H9 (cell line): ENCODE measurements around the gene EMX2. TPM values are rescaled to one million over a fixed set of nuclear protein-coding genes. Genes with fewer than 3 reads are reported as not detected.
A peak's percentile ranks its signal among the peaks of the same experiment; 100 is the strongest.

ENCODE experiments used
- DNase-seq: peaks from one replicate; pipeline ENCODE4 v3.0.0-alpha.2; 2017
- H2AFZ ChIP-seq: one replicate; pipeline ENCODE4 v1.6.1; 2013; ENCODE audit warnings: mild to moderate bottlenecking, low read length, control low read depth, moderate library complexity
- H2AK5ac ChIP-seq: 2 replicates; pipeline ENCODE4 v1.6.1; 2013; ENCODE audit warnings: low read length, control low read depth, mixed read lengths; ENCODE audit not compliant: insufficient read length
- H2BK120ac ChIP-seq: one replicate; pipeline ENCODE4 v1.6.1; 2013; ENCODE audit warnings: low read depth, mild to moderate bottlenecking, low read length, control low read depth, inconsistent platforms; ENCODE audit not compliant: poor library complexity, severe bottlenecking
- H2BK12ac ChIP-seq: 2 replicates; pipeline ENCODE4 v1.6.1; 2013; ENCODE audit warnings: low read length, control low read depth, mixed read lengths, low read depth; ENCODE audit not compliant: insufficient read length
- H2BK15ac ChIP-seq: 2 replicates; pipeline ENCODE4 v1.6.1; 2013; ENCODE audit warnings: low read depth, low read length, control low read depth
- H2BK20ac ChIP-seq: one replicate; pipeline ENCODE4 v1.6.1; 2013; ENCODE audit warnings: low read depth, mild to moderate bottlenecking, low read length, control low read depth, inconsistent platforms; ENCODE audit not compliant: poor library complexity, severe bottlenecking
- H2BK5ac ChIP-seq: 2 replicates; pipeline ENCODE4 v1.6.1; 2013; ENCODE audit warnings: low read length, control low read depth, mixed read lengths; ENCODE audit not compliant: insufficient read length
- H3K14ac ChIP-seq: 2 replicates; pipeline ENCODE4 v1.6.1; 2013; ENCODE audit warnings: low read length, control low read depth; ENCODE audit not compliant: insufficient read depth
- H3K18ac ChIP-seq: 2 replicates; pipeline ENCODE4 v1.6.1; 2013; ENCODE audit warnings: low read depth, mild to moderate bottlenecking, mixed read lengths, low read length, control low read depth; ENCODE audit not compliant: insufficient read length
- H3K23ac ChIP-seq: 2 replicates; pipeline ENCODE4 v1.6.1; 2013; ENCODE audit warnings: low read length, control low read depth, mixed read lengths, low read depth; ENCODE audit not compliant: insufficient read length
- H3K23me2 ChIP-seq: 2 replicates; pipeline ENCODE4 v1.6.1; 2013; ENCODE audit warnings: low read depth, mild to moderate bottlenecking, mixed read lengths, low read length, control low read depth; ENCODE audit not compliant: insufficient read length, poor library complexity, severe bottlenecking
- H3K27ac ChIP-seq: 2 replicates; pipeline ENCODE4 v1.5.1; 2013; ENCODE audit warnings: low read length, control low read depth, mixed read lengths, low read depth; ENCODE audit not compliant: insufficient read length
- H3K27me3 ChIP-seq: 2 replicates; pipeline ENCODE4 v1.6.1; 2013; ENCODE audit warnings: low read length, control low read depth, inconsistent platforms; ENCODE audit not compliant: insufficient read depth
- H3K4ac ChIP-seq: 2 replicates; pipeline ENCODE4 v1.6.1; 2013; ENCODE audit warnings: low read depth, mild to moderate bottlenecking, control low read depth, inconsistent platforms, low read length, moderate library complexity
- H3K4me1 ChIP-seq: 2 replicates; pipeline ENCODE4 v1.6.1; 2013; ENCODE audit warnings: low read length, control low read depth, inconsistent platforms; ENCODE audit not compliant: insufficient read depth
- H3K4me2 ChIP-seq: 2 replicates; pipeline ENCODE4 v1.6.1; 2013; ENCODE audit warnings: low read length, control low read depth, mixed read lengths; ENCODE audit not compliant: insufficient read length, insufficient read depth
- H3K56ac ChIP-seq: 2 replicates; pipeline ENCODE4 v1.6.1; 2013; ENCODE audit warnings: low read depth, mild to moderate bottlenecking, mixed read lengths, low read length, control low read depth; ENCODE audit not compliant: insufficient read length
- H3K79me1 ChIP-seq: 2 replicates; pipeline ENCODE4 v1.6.1; 2013; ENCODE audit warnings: low read depth, mild to moderate bottlenecking, moderate library complexity, low read length, control low read depth, inconsistent platforms; ENCODE audit not compliant: insufficient read depth, poor library complexity, severe bottlenecking
- H3K79me2 ChIP-seq: 2 replicates; pipeline ENCODE4 v1.6.1; 2013; ENCODE audit warnings: low read length, control low read depth, inconsistent platforms; ENCODE audit not compliant: insufficient read depth
- H3K9ac ChIP-seq: 2 replicates; pipeline ENCODE4 v1.6.1; 2013; ENCODE audit warnings: low read length, control low read depth, mixed read lengths; ENCODE audit not compliant: insufficient read length; ENCODE audit errors: extremely low read depth
- H3K9me3 ChIP-seq: one replicate; pipeline ENCODE4 v1.6.1; 2013; ENCODE audit warnings: low read depth, low read length, inconsistent platforms; ENCODE audit not compliant: control insufficient read depth
- H3T11ph ChIP-seq: one replicate; pipeline ENCODE4 v1.6.1; 2013; ENCODE audit warnings: mild to moderate bottlenecking, low read length, control low read depth, inconsistent platforms
- H4K20me1 ChIP-seq: one replicate; pipeline ENCODE4 v1.6.1; 2013; ENCODE audit not compliant: control insufficient read depth, insufficient read length, insufficient read depth
- H4K5ac ChIP-seq: 2 replicates; pipeline ENCODE4 v1.6.1; 2013; ENCODE audit warnings: low read depth, mild to moderate bottlenecking, mixed read lengths, low read length, control low read depth; ENCODE audit not compliant: insufficient read length
- H4K8ac ChIP-seq: replicated peaks from 2 replicates; pipeline ENCODE4 v1.6.1; 2013; ENCODE audit warnings: low read length, control low read depth, mixed read lengths, low read depth; ENCODE audit not compliant: insufficient read length
- H4K91ac ChIP-seq: 2 replicates; pipeline ENCODE4 v1.6.1; 2013; ENCODE audit warnings: low read depth, mild to moderate bottlenecking, moderate library complexity, mixed read lengths, low read length, control low read depth; ENCODE audit not compliant: insufficient read length
- H3K27ac Mint-ChIP-seq, 3 experiments: 2 replicates in 2 of 3; 3 replicates in 1 of 3; pipeline ENCODE4 v1.8.0; 2020 to 2021; ENCODE audit warnings: mixed read lengths in 3 of 3, mild to moderate bottlenecking in 1 of 3, moderate library complexity in 1 of 3
- H3K27me3 Mint-ChIP-seq: 2 replicates; pipeline ENCODE4 v1.8.0; 2021; ENCODE audit warnings: low read depth, mild to moderate bottlenecking, moderate library complexity, mixed read lengths
- H3K36me3 Mint-ChIP-seq, 3 experiments: 2 replicates in 2 of 3; 3 replicates in 1 of 3; pipeline ENCODE4 v1.8.0; 2020 to 2021; ENCODE audit warnings: low read depth in 3 of 3, mixed read lengths in 3 of 3; ENCODE audit not compliant: insufficient read depth in 1 of 3
- H3K4me1 Mint-ChIP-seq, 2 experiments: 2 replicates each; pipeline ENCODE4 v1.8.0; 2020; ENCODE audit warnings: mixed read lengths in 2 of 2
- H3K4me3 Mint-ChIP-seq, 2 experiments: 2 replicates in 1 of 2; 3 replicates in 1 of 2; pipeline ENCODE4 v1.8.0; 2020 to 2021; ENCODE audit warnings: mild to moderate bottlenecking in 2 of 2, mixed read lengths in 2 of 2, moderate library complexity in 1 of 2
- H3K9me3 Mint-ChIP-seq, 2 experiments: 2 replicates in 1 of 2; 3 replicates in 1 of 2; pipeline ENCODE4 v1.8.0; 2020; ENCODE audit warnings: mild to moderate bottlenecking in 2 of 2, mixed read lengths in 2 of 2, moderate library complexity in 1 of 2
- WGBS: extraction: QIAGEN DNeasy Blood & Tissue Kit; methylation state at CpG from one replicate; pipeline ENCODE4 v1.1.7; 2013; ENCODE audit warnings: missing lambda C conversion rate, low lambda C conversion rate, mixed read lengths; ENCODE audit not compliant: insufficient read length; ENCODE audit errors: extremely low coverage; 5-methylcytosine and 5-hydroxymethylcytosine counted together
- total RNA-seq: library from RNA; stranded (reverse); gene quantifications from 2 replicates; pipeline ENCODE4 v1.2.1, GENCODE V29; 2021
- TF ChIP-seq, protein P1 (sequence below): fragments of 200-600 bp; sonication (generic); conservative IDR thresholded peaks from 3 replicates; pipeline ENCODE4 v1.8.0; 2021; ENCODE audit warnings: antibody characterized with exemption, mild to moderate bottlenecking

The EMX2 gene
- total RNA-seq, 1 experiment from 2014 or later: not detected

DNA sequence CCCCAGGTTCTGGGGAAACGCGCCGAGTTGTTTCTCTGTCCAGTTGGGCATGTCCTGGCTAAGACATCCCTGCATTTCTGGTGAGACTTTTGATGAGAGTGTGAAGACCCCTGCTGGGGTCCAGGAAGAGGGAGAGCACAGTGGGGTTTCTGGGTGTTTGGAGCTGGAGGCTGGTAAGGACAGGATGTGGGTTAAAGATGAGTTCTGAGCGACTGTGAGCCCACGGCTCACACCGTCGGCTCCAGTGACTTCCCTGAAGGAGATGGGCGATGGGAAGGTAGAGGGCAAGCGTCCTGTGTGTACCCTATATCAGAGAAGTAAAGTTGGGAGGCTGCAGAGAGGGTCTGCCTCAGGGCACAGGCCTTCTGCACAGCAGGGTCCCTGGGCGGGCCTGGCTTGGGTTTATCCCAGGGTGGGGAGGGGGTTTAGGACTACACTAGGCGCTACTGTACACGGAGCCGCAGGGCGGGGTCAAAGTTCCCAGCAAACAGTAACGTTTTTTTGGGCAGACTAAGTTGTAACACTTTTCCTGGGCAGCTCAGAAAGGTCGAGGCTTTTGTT lies 3.6 kb downstream of the EMX2 start:
- H3K9ac ChIP-seq: no peak overlapping the region
- no peak overlapping the region for H4K5ac ChIP-seq
- no peak overlapping the region for H3K56ac ChIP-seq
- no peak overlapping the region for H3T11ph ChIP-seq
- no peak overlapping the region for H2BK20ac ChIP-seq
- H3K4me2 ChIP-seq: peak overlapping the region; percentile 30
- peaks cover 87% of the 10 kb centered on the region for H3K27me3 ChIP-seq
- H3K18ac ChIP-seq: no peak overlapping the region
- no CpG with 5 or more reads among the region's 16 CpGs for WGBS
- no peak overlapping the region for H2BK15ac ChIP-seq
- H3K4me1 ChIP-seq: no peaks in the 10 kb centered on the region
- H2AK5ac ChIP-seq: no peak overlapping the region
- Mint-ChIP-seq H3K36me3 (no peaks in the 10 kb centered on the region; a peak in 1 of 7 replicates), H3K27ac (no peak overlapping the region), H3K9me3 (peaks cover 1 to 13% of the 10 kb centered on the region in 2 experiments; a peak in 2 of 5 replicates), H3K4me1 (peaks cover 29 to 63% of the 10 kb centered on the region in 2 experiments), H3K4me3 (peak overlapping the region in 1 of 2 experiments; percentile 69; a peak in 4 of 5 replicates), H3K27me3 (peaks cover 99% of the 10 kb centered on the region)
- no peaks in the 10 kb centered on the region for H3K9me3 ChIP-seq
- H3K4ac ChIP-seq: no peak overlapping the region
- H3K27ac ChIP-seq: no peak overlapping the region
- H4K20me1 ChIP-seq: no peaks in the 10 kb centered on the region
- H3K14ac ChIP-seq: no peak overlapping the region
- no peak overlapping the region for H4K8ac ChIP-seq
- no peak overlapping the region for H2BK5ac ChIP-seq
- no peak overlapping the region for H2BK12ac ChIP-seq
- no peak overlapping the region for H3K23ac ChIP-seq
- H3K79me2 ChIP-seq: no peaks in the 10 kb centered on the region
- TF ChIP-seq, protein P1, sequence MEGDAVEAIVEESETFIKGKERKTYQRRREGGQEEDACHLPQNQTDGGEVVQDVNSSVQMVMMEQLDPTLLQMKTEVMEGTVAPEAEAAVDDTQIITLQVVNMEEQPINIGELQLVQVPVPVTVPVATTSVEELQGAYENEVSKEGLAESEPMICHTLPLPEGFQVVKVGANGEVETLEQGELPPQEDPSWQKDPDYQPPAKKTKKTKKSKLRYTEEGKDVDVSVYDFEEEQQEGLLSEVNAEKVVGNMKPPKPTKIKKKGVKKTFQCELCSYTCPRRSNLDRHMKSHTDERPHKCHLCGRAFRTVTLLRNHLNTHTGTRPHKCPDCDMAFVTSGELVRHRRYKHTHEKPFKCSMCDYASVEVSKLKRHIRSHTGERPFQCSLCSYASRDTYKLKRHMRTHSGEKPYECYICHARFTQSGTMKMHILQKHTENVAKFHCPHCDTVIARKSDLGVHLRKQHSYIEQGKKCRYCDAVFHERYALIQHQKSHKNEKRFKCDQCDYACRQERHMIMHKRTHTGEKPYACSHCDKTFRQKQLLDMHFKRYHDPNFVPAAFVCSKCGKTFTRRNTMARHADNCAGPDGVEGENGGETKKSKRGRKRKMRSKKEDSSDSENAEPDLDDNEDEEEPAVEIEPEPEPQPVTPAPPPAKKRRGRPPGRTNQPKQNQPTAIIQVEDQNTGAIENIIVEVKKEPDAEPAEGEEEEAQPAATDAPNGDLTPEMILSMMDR: no peak
- H4K91ac ChIP-seq: no peak overlapping the region
- no peak for DNase-seq
- peaks cover 8% of the 10 kb centered on the region for H3K23me2 ChIP-seq
- H2BK120ac ChIP-seq: no peak overlapping the region
- H2AFZ ChIP-seq: no peak overlapping the region
- no peaks in the 10 kb centered on the region for H3K79me1 ChIP-seq
